H9 (cell line): ENCODE data around the gene DPP3. TPM values are rescaled to one million over a fixed set of nuclear protein-coding genes. Genes with fewer than 3 reads are reported as not detected.

ENCODE experiments used
- DNase-seq: peaks from one replicate; pipeline ENCODE4 v3.0.0-alpha.2; 2017
- H2AFZ ChIP-seq: one replicate; pipeline ENCODE4 v1.6.1; 2013; ENCODE audit warnings: mild to moderate bottlenecking, low read length, control low read depth, moderate library complexity
- H2AK5ac ChIP-seq: 2 replicates; pipeline ENCODE4 v1.6.1; 2013; ENCODE audit warnings: low read length, control low read depth, mixed read lengths; ENCODE audit not compliant: insufficient read length
- H2BK120ac ChIP-seq: one replicate; pipeline ENCODE4 v1.6.1; 2013; ENCODE audit warnings: low read depth, mild to moderate bottlenecking, low read length, control low read depth, inconsistent platforms; ENCODE audit not compliant: poor library complexity, severe bottlenecking
- H2BK12ac ChIP-seq: 2 replicates; pipeline ENCODE4 v1.6.1; 2013; ENCODE audit warnings: low read length, control low read depth, mixed read lengths, low read depth; ENCODE audit not compliant: insufficient read length
- H2BK15ac ChIP-seq: 2 replicates; pipeline ENCODE4 v1.6.1; 2013; ENCODE audit warnings: low read depth, low read length, control low read depth
- H2BK20ac ChIP-seq: one replicate; pipeline ENCODE4 v1.6.1; 2013; ENCODE audit warnings: low read depth, mild to moderate bottlenecking, low read length, control low read depth, inconsistent platforms; ENCODE audit not compliant: poor library complexity, severe bottlenecking
- H2BK5ac ChIP-seq: 2 replicates; pipeline ENCODE4 v1.6.1; 2013; ENCODE audit warnings: low read length, control low read depth, mixed read lengths; ENCODE audit not compliant: insufficient read length
- H3K14ac ChIP-seq: 2 replicates; pipeline ENCODE4 v1.6.1; 2013; ENCODE audit warnings: low read length, control low read depth; ENCODE audit not compliant: insufficient read depth
- H3K18ac ChIP-seq: 2 replicates; pipeline ENCODE4 v1.6.1; 2013; ENCODE audit warnings: low read depth, mild to moderate bottlenecking, mixed read lengths, low read length, control low read depth; ENCODE audit not compliant: insufficient read length
- H3K23ac ChIP-seq: 2 replicates; pipeline ENCODE4 v1.6.1; 2013; ENCODE audit warnings: low read length, control low read depth, mixed read lengths, low read depth; ENCODE audit not compliant: insufficient read length
- H3K23me2 ChIP-seq: 2 replicates; pipeline ENCODE4 v1.6.1; 2013; ENCODE audit warnings: low read depth, mild to moderate bottlenecking, mixed read lengths, low read length, control low read depth; ENCODE audit not compliant: insufficient read length, poor library complexity, severe bottlenecking
- H3K27ac ChIP-seq: 2 replicates; pipeline ENCODE4 v1.5.1; 2013; ENCODE audit warnings: low read length, control low read depth, mixed read lengths, low read depth; ENCODE audit not compliant: insufficient read length
- H3K27me3 ChIP-seq: 2 replicates; pipeline ENCODE4 v1.6.1; 2013; ENCODE audit warnings: low read length, control low read depth, inconsistent platforms; ENCODE audit not compliant: insufficient read depth
- H3K4ac ChIP-seq: 2 replicates; pipeline ENCODE4 v1.6.1; 2013; ENCODE audit warnings: low read depth, mild to moderate bottlenecking, control low read depth, inconsistent platforms, low read length, moderate library complexity
- H3K4me1 ChIP-seq: 2 replicates; pipeline ENCODE4 v1.6.1; 2013; ENCODE audit warnings: low read length, control low read depth, inconsistent platforms; ENCODE audit not compliant: insufficient read depth
- H3K4me2 ChIP-seq: 2 replicates; pipeline ENCODE4 v1.6.1; 2013; ENCODE audit warnings: low read length, control low read depth, mixed read lengths; ENCODE audit not compliant: insufficient read length, insufficient read depth
- H3K56ac ChIP-seq: 2 replicates; pipeline ENCODE4 v1.6.1; 2013; ENCODE audit warnings: low read depth, mild to moderate bottlenecking, mixed read lengths, low read length, control low read depth; ENCODE audit not compliant: insufficient read length
- H3K79me1 ChIP-seq: 2 replicates; pipeline ENCODE4 v1.6.1; 2013; ENCODE audit warnings: low read depth, mild to moderate bottlenecking, moderate library complexity, low read length, control low read depth, inconsistent platforms; ENCODE audit not compliant: insufficient read depth, poor library complexity, severe bottlenecking
- H3K79me2 ChIP-seq: 2 replicates; pipeline ENCODE4 v1.6.1; 2013; ENCODE audit warnings: low read length, control low read depth, inconsistent platforms; ENCODE audit not compliant: insufficient read depth
- H3K9ac ChIP-seq: 2 replicates; pipeline ENCODE4 v1.6.1; 2013; ENCODE audit warnings: low read length, control low read depth, mixed read lengths; ENCODE audit not compliant: insufficient read length; ENCODE audit errors: extremely low read depth
- H3K9me3 ChIP-seq: one replicate; pipeline ENCODE4 v1.6.1; 2013; ENCODE audit warnings: low read depth, low read length, inconsistent platforms; ENCODE audit not compliant: control insufficient read depth
- H3T11ph ChIP-seq: one replicate; pipeline ENCODE4 v1.6.1; 2013; ENCODE audit warnings: mild to moderate bottlenecking, low read length, control low read depth, inconsistent platforms
- H4K20me1 ChIP-seq: one replicate; pipeline ENCODE4 v1.6.1; 2013; ENCODE audit not compliant: control insufficient read depth, insufficient read length, insufficient read depth
- H4K5ac ChIP-seq: 2 replicates; pipeline ENCODE4 v1.6.1; 2013; ENCODE audit warnings: low read depth, mild to moderate bottlenecking, mixed read lengths, low read length, control low read depth; ENCODE audit not compliant: insufficient read length
- H4K8ac ChIP-seq: replicated peaks from 2 replicates; pipeline ENCODE4 v1.6.1; 2013; ENCODE audit warnings: low read length, control low read depth, mixed read lengths, low read depth; ENCODE audit not compliant: insufficient read length
- H4K91ac ChIP-seq: 2 replicates; pipeline ENCODE4 v1.6.1; 2013; ENCODE audit warnings: low read depth, mild to moderate bottlenecking, moderate library complexity, mixed read lengths, low read length, control low read depth; ENCODE audit not compliant: insufficient read length
- H3K27ac Mint-ChIP-seq, 3 experiments: 2 replicates in 2 of 3; 3 replicates in 1 of 3; pipeline ENCODE4 v1.8.0; 2020 to 2021; ENCODE audit warnings: mixed read lengths in 3 of 3, mild to moderate bottlenecking in 1 of 3, moderate library complexity in 1 of 3
- H3K27me3 Mint-ChIP-seq: 2 replicates; pipeline ENCODE4 v1.8.0; 2021; ENCODE audit warnings: low read depth, mild to moderate bottlenecking, moderate library complexity, mixed read lengths
- H3K36me3 Mint-ChIP-seq, 3 experiments: 2 replicates in 2 of 3; 3 replicates in 1 of 3; pipeline ENCODE4 v1.8.0; 2020 to 2021; ENCODE audit warnings: low read depth in 3 of 3, mixed read lengths in 3 of 3; ENCODE audit not compliant: insufficient read depth in 1 of 3
- H3K4me1 Mint-ChIP-seq, 2 experiments: 2 replicates each; pipeline ENCODE4 v1.8.0; 2020; ENCODE audit warnings: mixed read lengths in 2 of 2
- H3K4me3 Mint-ChIP-seq, 2 experiments: 2 replicates in 1 of 2; 3 replicates in 1 of 2; pipeline ENCODE4 v1.8.0; 2020 to 2021; ENCODE audit warnings: mild to moderate bottlenecking in 2 of 2, mixed read lengths in 2 of 2, moderate library complexity in 1 of 2
- H3K9me3 Mint-ChIP-seq, 2 experiments: 2 replicates in 1 of 2; 3 replicates in 1 of 2; pipeline ENCODE4 v1.8.0; 2020; ENCODE audit warnings: mild to moderate bottlenecking in 2 of 2, mixed read lengths in 2 of 2, moderate library complexity in 1 of 2
- WGBS: extraction: QIAGEN DNeasy Blood & Tissue Kit; methylation state at CpG from one replicate; pipeline ENCODE4 v1.1.7; 2013; ENCODE audit warnings: missing lambda C conversion rate, low lambda C conversion rate, mixed read lengths; ENCODE audit not compliant: insufficient read length; ENCODE audit errors: extremely low coverage; 5-methylcytosine and 5-hydroxymethylcytosine counted together
- total RNA-seq: library from RNA; stranded (reverse); gene quantifications from 2 replicates; pipeline ENCODE4 v1.2.1, GENCODE V29; 2021
- TF ChIP-seq, protein P1 (sequence below): fragments of 200-600 bp; sonication (generic); conservative IDR thresholded peaks from 3 replicates; pipeline ENCODE4 v1.8.0; 2021; ENCODE audit warnings: antibody characterized with exemption, mild to moderate bottlenecking

Gene DPP3
- total RNA-seq, 1 experiment from 2014 or later = 85.3 TPM

DNA sequence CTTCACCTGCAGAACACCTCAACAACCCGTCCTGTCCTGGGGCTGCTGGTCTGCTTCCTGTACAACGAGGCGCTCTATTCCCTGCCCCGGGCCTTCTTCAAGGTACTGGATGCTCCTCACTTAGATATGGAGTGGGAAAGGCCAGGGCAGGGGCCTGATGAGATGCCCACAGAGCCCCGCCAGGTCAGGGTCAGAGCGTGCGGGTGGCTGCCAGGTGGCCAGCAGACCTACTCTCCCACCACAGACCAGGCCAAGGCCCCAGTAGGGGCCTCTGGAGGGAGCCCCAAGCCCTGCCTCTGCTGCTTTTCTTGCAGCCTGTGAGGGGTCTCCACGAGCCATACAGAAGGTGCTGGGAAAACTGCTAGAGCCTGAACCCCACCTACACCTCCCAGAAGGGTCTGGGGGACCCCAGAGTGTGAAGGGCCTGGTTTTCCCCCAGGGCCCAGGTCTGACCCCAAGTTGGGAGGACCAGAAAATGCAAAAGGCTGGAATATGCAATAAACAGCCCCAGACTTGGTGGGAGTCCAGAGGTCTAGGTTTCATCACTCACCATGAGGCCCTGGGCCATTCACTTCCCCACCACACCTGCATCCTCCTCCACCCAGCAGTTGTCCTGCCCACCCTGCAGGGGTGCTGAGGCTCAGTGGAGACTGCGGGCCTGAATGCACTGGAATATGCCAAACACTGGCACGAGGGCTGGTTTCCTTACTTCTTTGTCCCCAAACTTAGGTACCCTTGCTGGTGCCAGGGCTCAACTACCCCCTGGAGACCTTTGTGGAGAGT, 50.9 kb downstream of the DPP3 start:
- H3K27ac ChIP-seq = no peak overlapping the region
- H2BK20ac ChIP-seq = no peak overlapping the region
- H2BK15ac ChIP-seq = no peak overlapping the region
- H3K4me1 Mint-ChIP-seq = peaks cover 12 to 13% of the 10 kb centered on the region in 2 experiments
- DNase-seq = no peak
- H3K27me3 ChIP-seq = no peaks in the 10 kb centered on the region
- H3K4me1 ChIP-seq = no peaks in the 10 kb centered on the region
- no peak overlapping the region for H4K8ac ChIP-seq
- no peak overlapping the region for H3K4me2 ChIP-seq
- H3K56ac ChIP-seq = no peak overlapping the region
- no peak overlapping the region; a peak in 1 of 5 replicates for H3K4me3 Mint-ChIP-seq
- TF ChIP-seq, protein P1, sequence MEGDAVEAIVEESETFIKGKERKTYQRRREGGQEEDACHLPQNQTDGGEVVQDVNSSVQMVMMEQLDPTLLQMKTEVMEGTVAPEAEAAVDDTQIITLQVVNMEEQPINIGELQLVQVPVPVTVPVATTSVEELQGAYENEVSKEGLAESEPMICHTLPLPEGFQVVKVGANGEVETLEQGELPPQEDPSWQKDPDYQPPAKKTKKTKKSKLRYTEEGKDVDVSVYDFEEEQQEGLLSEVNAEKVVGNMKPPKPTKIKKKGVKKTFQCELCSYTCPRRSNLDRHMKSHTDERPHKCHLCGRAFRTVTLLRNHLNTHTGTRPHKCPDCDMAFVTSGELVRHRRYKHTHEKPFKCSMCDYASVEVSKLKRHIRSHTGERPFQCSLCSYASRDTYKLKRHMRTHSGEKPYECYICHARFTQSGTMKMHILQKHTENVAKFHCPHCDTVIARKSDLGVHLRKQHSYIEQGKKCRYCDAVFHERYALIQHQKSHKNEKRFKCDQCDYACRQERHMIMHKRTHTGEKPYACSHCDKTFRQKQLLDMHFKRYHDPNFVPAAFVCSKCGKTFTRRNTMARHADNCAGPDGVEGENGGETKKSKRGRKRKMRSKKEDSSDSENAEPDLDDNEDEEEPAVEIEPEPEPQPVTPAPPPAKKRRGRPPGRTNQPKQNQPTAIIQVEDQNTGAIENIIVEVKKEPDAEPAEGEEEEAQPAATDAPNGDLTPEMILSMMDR = no peak
- H3K79me2 ChIP-seq = no peaks in the 10 kb centered on the region
- H3K4ac ChIP-seq = no peak overlapping the region
- H2BK5ac ChIP-seq = no peak overlapping the region
- no peak overlapping the region for H3K14ac ChIP-seq
- H3K79me1 ChIP-seq = no peaks in the 10 kb centered on the region
- H4K5ac ChIP-seq = no peak overlapping the region
- no peaks in the 10 kb centered on the region for H3K9me3 ChIP-seq
- H3K23me2 ChIP-seq = no peaks in the 10 kb centered on the region
- H3K18ac ChIP-seq = no peak overlapping the region
- no peak overlapping the region for H3T11ph ChIP-seq
- WGBS = no CpG with 5 or more reads among the region's 10 CpGs
- H2BK12ac ChIP-seq = no peak overlapping the region
- no peak overlapping the region for H4K91ac ChIP-seq
- H3K36me3 Mint-ChIP-seq = peaks cover 0 to 19% (median 18%) of the 10 kb centered on the region in 3 experiments; a peak in 5 of 7 replicates
- H3K9ac ChIP-seq = no peak overlapping the region
- H3K27me3 Mint-ChIP-seq = no peaks in the 10 kb centered on the region
- peak overlapping the region in 1 of 3 experiments; percentile 75; a peak in 3 of 7 replicates for H3K27ac Mint-ChIP-seq
- H2AFZ ChIP-seq = no peak overlapping the region
- H3K9me3 Mint-ChIP-seq = no peaks in the 10 kb centered on the region
- H2AK5ac ChIP-seq = no peak overlapping the region
- no peak overlapping the region for H2BK120ac ChIP-seq
- H3K23ac ChIP-seq = no peak overlapping the region
- no peaks in the 10 kb centered on the region for H4K20me1 ChIP-seq
